Adrenal gland (tissue), 12 donors: Measurements from ENCODE around the gene SSX2IP. TPM values are rescaled to one million over a fixed set of nuclear protein-coding genes. Genes with fewer than 3 reads are reported as not detected.

Source experiments
- DNase-seq, 7 donors: peaks; one replicate each; pipeline ENCODE4 v3.0.0-alpha.2; 2019 to 2020
- H3K27ac ChIP-seq, 5 donors: fragments of 200-600 bp; sonication (generic) in 4 of 5; 1 replicate in 3 of 5; 2 replicates in 2 of 5; pipeline versions ENCODE4 v1.5.1 to v1.8.0; 2016 to 2020; ENCODE audit warnings: mild to moderate bottlenecking in 1 of 5
- H3K27me3 ChIP-seq: fragments of 200-600 bp; 2 replicates; pipeline ENCODE4 v1.8.0; 2021
- H3K36me3 ChIP-seq, 2 donors: fragments of 200-600 bp; replicated peaks in 1 of 2; 1 replicate in 1 of 2; 2 replicates in 1 of 2; pipeline versions ENCODE4 v1.5.1 to v1.8.0; 2018 to 2022
- H3K4me1 ChIP-seq, 2 donors: fragments of 200-600 bp; replicated peaks in 1 of 2; 1 replicate in 1 of 2; 2 replicates in 1 of 2; pipeline versions ENCODE4 v1.5.1 to v1.8.0; 2018 to 2021
- H3K4me3 ChIP-seq, 4 donors: fragments of 200-600 bp; sonication (generic) in 3 of 4; one replicate each; pipeline ENCODE4 v1.5.1; 2016 to 2018
- H3K9me3 ChIP-seq, 3 donors: fragments of 200-600 bp; sonication (generic) in 1 of 3; replicated peaks in 1 of 3; 1 replicate in 2 of 3; 2 replicates in 1 of 3; pipeline versions ENCODE4 v1.5.1 to v1.8.0; 2016 to 2021
- POLR2A ChIP-seq, 2 donors: fragments of 450-650 bp; IDR thresholded peaks; one replicate each; pipeline ENCODE4 v1.6.1; 2017; ENCODE audit warnings: antibody characterized with exemption in 2 of 2, mild to moderate bottlenecking in 2 of 2, moderate library complexity in 1 of 2
- WGBS, 4 donors: extraction: QIAGEN DNeasy Blood & Tissue Kit in 2 of 4; methylation state at CpG; one replicate each; pipeline versions ENCODE4 v1.1.5 to v1.1.7; 2013 to 2017; 5-methylcytosine and 5-hydroxymethylcytosine counted together
- intact Hi-C, 2 donors: fragments of 100-400 bp; cut with DNase I; formaldehyde crosslinking; loops; one replicate each; pipeline versions ENCODE4 v1.14.1 to v1.15.0; 2022 to 2023
- polyA plus RNA-seq, 3 donors: library from polyadenylated mRNA; stranded (reverse); fragments of 200-250 nt in 2 of 3; fragments of 350-450 nt in 1 of 3; fragmentation: Illumina TruSeq in 1 of 3; extraction: RNeasy Lipid Tissue Mini Kit (QIAGEN cat#74804) in 1 of 3; gene quantifications; one replicate each; pipeline ENCODE4 v1.2.3, GENCODE V29; 2013 to 2014
- total RNA-seq, 9 donors: library from RNA; depleted of rRNA in 4 of 9; stranded (reverse); fragments of >200 nt in 4 of 9; fragments of 120-200 nt in 1 of 9; fragmentation: NEBNext Ultra II Directional in 1 of 9; extraction: Animal tissue kit (Norgen Biotek cat#: 25700) in 1 of 9; gene quantifications; one replicate each; pipeline versions ENCODE4 v1.1.0 to v1.2.4, GENCODE V29; 2013 to 2023
- TF ChIP-seq, protein P1 (sequence below), 6 experiments: fragments of 450-650 bp in 4 of 6; fragments of 200-600 bp in 2 of 6; sonication (generic) in 1 of 6; IDR thresholded peaks; 1 replicate in 5 of 6; 2 replicates in 1 of 6; pipeline versions ENCODE4 v1.5.1 to v1.8.0; 2016 to 2021; ENCODE audit warnings: antibody characterized with exemption in 6 of 6, mild to moderate bottlenecking in 2 of 6, moderate library complexity in 1 of 6
- donor health status: healthy with polysubstance abuse.
- donor health status: Bipolar disorder and iron deficiency.
- donor health status: DM: yes; HTN: yes; CAD: no.
- donor health status: DM: no; HTN: no; CAD: no.
- donor health status: DM: no; HTN: no; CAD: no.
- donor health status: DM: yes; HTN: yes; CAD: no.

SSX2IP gene
- total and polyA plus RNA-seq, 12 donors = 1.3 to 10.0 (median 4.1) TPM

DNA sequence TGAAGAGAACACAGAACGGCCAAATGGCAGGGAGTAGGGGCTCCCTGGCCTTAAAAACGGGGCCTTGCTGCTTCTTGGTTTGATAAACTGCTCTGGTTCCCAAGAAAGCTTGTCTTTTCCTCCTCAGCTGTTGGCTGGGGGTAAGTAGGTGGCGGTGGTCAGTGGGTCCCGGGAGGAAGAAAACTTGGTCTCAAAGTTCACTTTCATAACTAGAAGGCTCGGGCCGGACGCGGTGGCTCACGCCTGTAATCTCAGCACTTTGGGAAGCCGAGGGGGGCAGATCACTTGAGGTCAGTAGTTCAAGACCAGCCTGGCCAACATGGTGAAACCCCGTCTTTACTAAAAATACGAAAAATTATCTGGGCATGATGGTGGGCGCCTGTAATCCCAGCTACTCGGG lies 68.7 kb downstream of the SSX2IP start:
- peaks cover 8 to 17% of the 10 kb centered on the region in 2 donors for H3K4me1 ChIP-seq
- H3K36me3 ChIP-seq = no peaks in the 10 kb centered on the region
- no peaks in the 10 kb centered on the region for H3K27me3 ChIP-seq
- no peak overlapping the region for H3K4me3 ChIP-seq
- TF ChIP-seq POLR2A (IDR thresholded peaks at IDR 0.05) = no peak
- TF ChIP-seq, protein P1, sequence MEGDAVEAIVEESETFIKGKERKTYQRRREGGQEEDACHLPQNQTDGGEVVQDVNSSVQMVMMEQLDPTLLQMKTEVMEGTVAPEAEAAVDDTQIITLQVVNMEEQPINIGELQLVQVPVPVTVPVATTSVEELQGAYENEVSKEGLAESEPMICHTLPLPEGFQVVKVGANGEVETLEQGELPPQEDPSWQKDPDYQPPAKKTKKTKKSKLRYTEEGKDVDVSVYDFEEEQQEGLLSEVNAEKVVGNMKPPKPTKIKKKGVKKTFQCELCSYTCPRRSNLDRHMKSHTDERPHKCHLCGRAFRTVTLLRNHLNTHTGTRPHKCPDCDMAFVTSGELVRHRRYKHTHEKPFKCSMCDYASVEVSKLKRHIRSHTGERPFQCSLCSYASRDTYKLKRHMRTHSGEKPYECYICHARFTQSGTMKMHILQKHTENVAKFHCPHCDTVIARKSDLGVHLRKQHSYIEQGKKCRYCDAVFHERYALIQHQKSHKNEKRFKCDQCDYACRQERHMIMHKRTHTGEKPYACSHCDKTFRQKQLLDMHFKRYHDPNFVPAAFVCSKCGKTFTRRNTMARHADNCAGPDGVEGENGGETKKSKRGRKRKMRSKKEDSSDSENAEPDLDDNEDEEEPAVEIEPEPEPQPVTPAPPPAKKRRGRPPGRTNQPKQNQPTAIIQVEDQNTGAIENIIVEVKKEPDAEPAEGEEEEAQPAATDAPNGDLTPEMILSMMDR (IDR thresholded peaks at IDR 0.05) = no peak
- 69 to 77% (median 72%) methylated on average over 14 of the region's 14 CpGs for WGBS, 4 donors
- no peaks in the 10 kb centered on the region for H3K9me3 ChIP-seq
- no peak for DNase-seq
- no peak overlapping the region for H3K27ac ChIP-seq
- intact Hi-C loops = loop anchor here (5.0 to 10.0 kb wide), 2 partner anchors 133 to 179 kb away; no protein-coding TSS in a partner anchor

DNA sequence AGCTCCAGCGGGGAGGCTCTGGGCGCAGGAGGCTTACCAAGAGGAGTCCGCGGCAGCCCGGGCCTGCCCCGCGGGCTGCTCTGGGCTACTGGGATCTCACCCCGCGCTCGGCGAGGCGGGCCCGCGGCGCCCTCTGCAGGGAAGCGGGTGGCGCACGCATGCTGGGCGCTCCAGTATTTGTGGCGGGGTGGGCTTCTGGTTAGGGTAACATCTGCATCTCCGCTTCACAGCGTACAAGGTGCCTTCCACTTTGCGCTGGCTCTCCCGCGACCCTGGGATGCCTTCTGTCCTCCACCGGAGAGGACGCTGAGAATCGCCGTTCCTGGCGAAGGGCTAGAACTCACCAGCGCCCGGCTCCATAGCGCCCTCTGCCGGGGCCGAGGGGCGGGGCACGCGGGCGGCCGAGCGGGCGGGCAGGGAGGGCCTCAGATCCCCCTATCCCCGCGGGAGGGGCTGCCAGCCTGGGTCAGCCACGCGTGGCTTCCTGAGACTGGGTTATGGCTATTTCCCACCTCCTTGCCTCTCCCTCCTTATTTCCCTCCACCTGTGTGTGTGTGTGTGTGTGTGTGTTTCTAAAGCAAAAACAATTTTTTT lies 69.4 kb downstream of the SSX2IP start:
- TF ChIP-seq, protein P1 (IDR thresholded peaks at IDR 0.05) = peak; percentile 75 to 98 (median 90)
- no peak for TF ChIP-seq POLR2A (IDR thresholded peaks at IDR 0.05)
- 0 to 1% (median 0%) methylated on average over 4 to 46 of the region's 46 CpGs for WGBS, 4 donors
- H3K27me3 ChIP-seq = no peaks in the 10 kb centered on the region
- peaks cover 8 to 17% of the 10 kb centered on the region in 2 donors for H3K4me1 ChIP-seq
- intact Hi-C loops = loop anchor here (5.0 to 10.0 kb wide), 2 partner anchors 134 to 179 kb away; no protein-coding TSS in a partner anchor
- no peaks in the 10 kb centered on the region for H3K36me3 ChIP-seq
- peak overlapping the region in 3 of 5 donors; percentile 52 to 74 (median 69) for H3K27ac ChIP-seq
- no peaks in the 10 kb centered on the region for H3K9me3 ChIP-seq
- peak overlapping the region; percentile 7 to 55 (median 32) for H3K4me3 ChIP-seq
- peak; percentile 68 to 85 (median 77) for DNase-seq

DNA sequence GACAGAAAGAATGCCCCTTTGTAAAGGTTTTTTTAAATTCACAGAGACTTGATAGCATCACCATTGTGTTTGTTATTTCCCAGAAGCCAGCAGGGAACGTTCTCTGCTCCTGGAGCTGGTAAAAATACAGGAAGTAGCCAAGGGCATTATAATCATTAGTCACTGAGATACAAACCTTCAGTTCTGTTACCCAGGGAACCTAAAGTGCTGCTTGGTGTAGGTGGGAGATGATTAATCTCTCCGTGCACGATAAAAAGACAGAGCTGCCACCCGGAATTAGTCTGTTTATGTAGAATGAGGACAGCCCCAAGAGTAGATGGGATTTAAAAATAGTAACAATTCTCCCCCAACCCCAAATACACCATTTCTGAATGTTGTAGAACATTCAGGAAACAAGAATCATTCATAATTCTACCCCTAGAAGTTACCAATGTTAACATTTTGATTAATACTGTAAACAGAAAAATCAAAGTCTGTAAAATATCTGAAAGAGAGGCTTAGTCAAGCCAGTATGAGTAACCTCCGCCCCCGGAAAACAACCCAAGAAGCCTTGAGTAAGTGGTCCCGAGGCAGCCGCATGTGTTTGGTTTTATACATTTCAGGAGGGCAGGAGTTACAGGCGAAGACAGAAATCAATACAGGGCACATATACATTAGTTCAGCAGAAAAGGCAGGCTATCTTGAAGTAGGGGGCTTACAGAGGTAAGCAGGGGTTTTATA lies 70.7 kb downstream of the SSX2IP start:
- WGBS, 4 donors = 30 to 41% (median 34%) methylated on average over 9 of the region's 9 CpGs
- TF ChIP-seq, protein P1 (IDR thresholded peaks at IDR 0.05) = no peak
- TF ChIP-seq POLR2A (IDR thresholded peaks at IDR 0.05) = no peak
- intact Hi-C loops = loop anchor here (5.0 to 10.0 kb wide), 2 partner anchors 135 to 177 kb away; no protein-coding TSS in a partner anchor
- H3K9me3 ChIP-seq = no peaks in the 10 kb centered on the region
- DNase-seq = peak in 6 of 7 donors; percentile 32 to 70 (median 46)
- H3K4me3 ChIP-seq = peak overlapping the region in 1 of 4 donors; percentile 25
- peaks cover 8 to 17% of the 10 kb centered on the region in 2 donors for H3K4me1 ChIP-seq
- no peaks in the 10 kb centered on the region for H3K36me3 ChIP-seq
- no peaks in the 10 kb centered on the region for H3K27me3 ChIP-seq
- H3K27ac ChIP-seq = peak overlapping the region in 2 of 5 donors; percentile 53 to 74

DNA sequence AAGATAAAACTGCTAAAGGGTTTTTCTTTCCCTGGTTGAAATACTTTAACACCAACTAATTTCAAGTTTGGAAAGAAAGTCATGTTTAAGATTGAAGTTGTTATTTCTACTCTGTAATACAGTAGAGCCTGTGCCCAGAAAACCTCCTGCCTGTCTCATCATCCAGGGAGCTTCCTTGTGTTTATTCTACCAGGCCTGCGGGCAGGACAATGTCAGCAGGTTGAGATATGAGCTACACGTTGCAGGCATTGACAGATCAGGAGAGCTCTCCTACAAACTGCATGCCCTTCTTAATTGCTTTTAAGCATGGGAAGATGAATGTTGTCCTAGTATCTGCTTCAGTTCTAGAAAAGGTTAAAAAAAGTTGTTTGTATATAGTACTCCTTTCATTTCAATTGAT lies 72.9 kb downstream of the SSX2IP start:
- intact Hi-C loops = no loop called here
- Histone ChIP-seq H3K27ac (peak overlapping the region in 1 of 5 donors; percentile 13), H3K27me3 (no peaks in the 10 kb centered on the region), H3K9me3 (no peaks in the 10 kb centered on the region), H3K4me1 (peaks cover 8 to 17% of the 10 kb centered on the region in 2 donors), H3K36me3 (no peaks in the 10 kb centered on the region), H3K4me3 (no peak overlapping the region)
- TF ChIP-seq, protein P1 (IDR thresholded peaks at IDR 0.05) = no peak
- no peak for TF ChIP-seq POLR2A (IDR thresholded peaks at IDR 0.05)
- 50 to 74% (median 60%) methylated on average over 2 of the region's 2 CpGs for WGBS, 4 donors
- DNase-seq = peak in 1 of 7 donors; percentile 63
